ENCODE measurements around the gene GPX1. TPM values are rescaled to one million over a fixed set of nuclear protein-coding genes. Genes with fewer than 3 reads are reported as not detected.

GPX1 gene
- total RNA-seq, 3 donors from 2014 or later = 122 to 148 (median 144) TPM

DNA sequence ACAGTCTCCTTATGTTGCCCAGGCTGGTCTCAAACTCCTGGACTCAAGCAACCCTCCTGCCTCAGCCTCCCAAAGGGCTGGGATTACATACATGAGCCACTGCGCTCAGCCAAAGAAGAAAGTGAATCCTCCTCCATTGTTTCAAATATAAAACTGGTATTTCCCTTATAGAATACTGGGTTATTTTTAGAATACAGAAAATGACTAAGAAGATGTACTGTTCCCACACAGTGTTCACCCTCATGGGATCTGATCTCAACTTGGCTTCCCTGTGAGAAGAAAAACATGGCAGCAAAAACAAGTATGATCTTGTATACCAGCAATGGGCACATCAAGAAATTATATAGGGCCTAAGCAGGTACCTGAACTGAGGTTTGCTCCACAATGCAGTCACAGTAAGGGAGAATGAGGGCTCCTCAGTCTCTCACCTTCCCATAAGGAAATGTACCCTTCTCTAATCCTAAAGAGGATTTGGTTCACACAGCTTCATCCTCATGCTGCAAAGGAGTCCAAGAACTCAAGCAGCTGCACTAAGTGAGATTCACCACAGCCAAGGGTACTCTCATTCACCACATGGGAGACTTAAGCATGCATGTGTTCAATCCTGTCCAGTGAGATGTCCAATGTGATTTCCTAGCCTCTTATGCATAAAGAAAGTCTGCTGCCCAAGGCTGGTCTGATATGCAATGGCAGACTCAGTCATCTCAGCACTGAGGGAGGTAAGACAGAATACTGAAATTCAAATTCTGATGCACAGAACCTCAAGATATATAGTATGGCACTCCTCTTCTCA, 44.1 kb downstream of the GPX1 start:
- intact Hi-C loops (cut with DNase I, micrococcal nuclease) = no loop called here
- no peaks in the 10 kb centered on the region for H3K36me3 ChIP-seq (ENCODE audit: low read depth)
- ATAC-seq (no peak), DNase-seq (no peak)
- no peaks in the 10 kb centered on the region for H3K4me1 ChIP-seq (ENCODE audit: low read depth)
- TF ChIP-seq, protein P1, sequence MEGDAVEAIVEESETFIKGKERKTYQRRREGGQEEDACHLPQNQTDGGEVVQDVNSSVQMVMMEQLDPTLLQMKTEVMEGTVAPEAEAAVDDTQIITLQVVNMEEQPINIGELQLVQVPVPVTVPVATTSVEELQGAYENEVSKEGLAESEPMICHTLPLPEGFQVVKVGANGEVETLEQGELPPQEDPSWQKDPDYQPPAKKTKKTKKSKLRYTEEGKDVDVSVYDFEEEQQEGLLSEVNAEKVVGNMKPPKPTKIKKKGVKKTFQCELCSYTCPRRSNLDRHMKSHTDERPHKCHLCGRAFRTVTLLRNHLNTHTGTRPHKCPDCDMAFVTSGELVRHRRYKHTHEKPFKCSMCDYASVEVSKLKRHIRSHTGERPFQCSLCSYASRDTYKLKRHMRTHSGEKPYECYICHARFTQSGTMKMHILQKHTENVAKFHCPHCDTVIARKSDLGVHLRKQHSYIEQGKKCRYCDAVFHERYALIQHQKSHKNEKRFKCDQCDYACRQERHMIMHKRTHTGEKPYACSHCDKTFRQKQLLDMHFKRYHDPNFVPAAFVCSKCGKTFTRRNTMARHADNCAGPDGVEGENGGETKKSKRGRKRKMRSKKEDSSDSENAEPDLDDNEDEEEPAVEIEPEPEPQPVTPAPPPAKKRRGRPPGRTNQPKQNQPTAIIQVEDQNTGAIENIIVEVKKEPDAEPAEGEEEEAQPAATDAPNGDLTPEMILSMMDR (IDR thresholded peaks at IDR 0.05) = no peak
- H3K9me3 ChIP-seq = no peaks in the 10 kb centered on the region
- no peak overlapping the region for H3K4me3 ChIP-seq

DNA sequence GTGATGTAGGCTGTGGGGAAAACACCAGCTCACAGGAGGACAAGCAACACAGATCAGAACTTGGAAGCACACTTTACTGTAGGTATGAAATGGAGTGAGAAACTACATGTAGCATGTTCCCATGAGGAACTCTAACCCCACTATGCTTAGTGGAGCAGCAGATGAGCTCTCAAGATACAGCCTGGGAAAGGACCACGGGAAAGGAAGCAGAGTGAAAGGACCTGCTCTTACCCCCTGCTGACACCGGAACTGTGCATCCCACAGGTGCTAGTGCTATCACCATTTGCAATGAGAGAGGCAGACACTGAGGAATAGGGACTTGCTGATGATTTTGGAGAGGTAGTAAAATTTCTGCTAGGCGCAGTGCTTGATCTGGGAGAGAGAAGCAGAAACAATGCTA, 46.9 kb downstream of the GPX1 start:
- ATAC-seq (no peak), DNase-seq (no peak)
- no peaks in the 10 kb centered on the region for H3K9me3 ChIP-seq
- intact Hi-C loops (cut with DNase I, micrococcal nuclease) = no loop called here
- no peaks in the 10 kb centered on the region for H3K4me1 ChIP-seq (ENCODE audit: low read depth)
- no peaks in the 10 kb centered on the region for H3K36me3 ChIP-seq (ENCODE audit: low read depth)
- H3K4me3 ChIP-seq = no peak overlapping the region
- TF ChIP-seq, protein P1 (IDR thresholded peaks at IDR 0.05) = no peak

DNA sequence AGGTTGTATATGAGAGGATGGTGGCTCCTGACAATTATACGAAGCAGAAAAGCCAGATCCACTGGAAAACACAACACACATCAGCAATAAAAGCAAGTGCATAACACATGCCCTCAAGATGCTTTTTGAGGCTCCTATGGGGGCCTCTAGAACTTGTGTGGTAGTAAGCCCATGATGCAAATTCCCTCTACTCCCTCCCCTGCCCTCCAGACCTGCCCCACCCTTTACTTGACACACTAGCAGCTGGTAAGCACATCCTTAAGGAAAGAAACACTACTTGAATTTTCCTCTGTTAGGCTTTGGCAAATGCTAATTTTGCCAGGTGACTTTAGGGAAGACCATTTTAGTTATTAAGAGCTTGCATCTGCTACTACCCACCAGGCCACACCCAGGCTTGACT, 47.5 kb downstream of the GPX1 start:
- no peak overlapping the region for H3K4me3 ChIP-seq
- no peaks in the 10 kb centered on the region for H3K36me3 ChIP-seq (ENCODE audit: low read depth)
- intact Hi-C loops (cut with DNase I, micrococcal nuclease) = no loop called here
- ATAC-seq = no peak
- TF ChIP-seq, protein P1 (IDR thresholded peaks at IDR 0.05) = no peak
- H3K9me3 ChIP-seq = no peaks in the 10 kb centered on the region
- no peak for DNase-seq
- H3K4me1 ChIP-seq (ENCODE audit: low read depth) = no peaks in the 10 kb centered on the region

Other genes starting within 250 kb of the GPX1 start
- gene USP19, start 237.5 kb downstream of the GPX1 start, total RNA-seq = 10 to 100 TPM; 65.7 to 84.7 (median 82.6) TPM
- 100 to 1,000 TPM in 1 of 3 donors, 10 to 100 TPM in 2; 52.1 to 354 (median 82.0) TPM for gene LAMB2, start 225.3 kb downstream of the GPX1 start, total RNA-seq
- 10 to 100 TPM; 15.2 to 20.7 (median 19.9) TPM for gene CCDC71, start 192.0 kb downstream of the GPX1 start, total RNA-seq
- 10 to 100 TPM in 1 of 3 donors, 1 to 10 TPM in 2; 6.3 to 68.4 (median 6.3) TPM for gene KLHDC8B, start 186.8 kb downstream of the GPX1 start, total RNA-seq
- 1 to 10 TPM; 4.5 to 7.8 (median 5.5) TPM for gene C3orf62, start 81.1 kb downstream of the GPX1 start, total RNA-seq
- 10 to 100 TPM; 46.4 to 60.5 (median 58.9) TPM for gene USP4, start 18.3 kb downstream of the GPX1 start, total RNA-seq
- gene RHOA, start 53.6 kb upstream of the GPX1 start, total RNA-seq = 100 to 1,000 TPM; 358 to 430 (median 419) TPM
- 10 to 100 TPM; 31.6 to 44.4 (median 43.5) TPM for gene TCTA, start 54.1 kb upstream of the GPX1 start, total RNA-seq
- gene AMT, start 64.1 kb upstream of the GPX1 start, total RNA-seq = 10 to 100 TPM; 15.8 to 36.3 (median 22.9) TPM
- gene NICN1, start 71.0 kb upstream of the GPX1 start, total RNA-seq = 10 to 100 TPM in 2 of 3 donors, 1 to 10 TPM in 1; 8.8 to 19.4 (median 17.7) TPM
- 10 to 100 TPM; 76.9 to 97.3 (median 88.8) TPM for gene DAG1, start 111.9 kb upstream of the GPX1 start, total RNA-seq
- gene BSN, start 196.1 kb upstream of the GPX1 start, total RNA-seq = 1 to 10 TPM in 1 of 3 donors, under 1 TPM in 2; 0.17 to 1.2 (median 0.36) TPM